Suprapubic skin (tissue), 4 donors: ENCODE data around the gene STX5. TPM values are rescaled to one million over a fixed set of nuclear protein-coding genes. Genes with fewer than 3 reads are reported as not detected.

Experiments used
- DNase-seq, 2 donors: peaks; one replicate each; pipeline ENCODE4 v3.0.0-alpha.2; 2019; ENCODE audit warnings: low spot score in 2 of 2
- H3K27ac ChIP-seq: fragments of 200-600 bp; sonication (generic); one replicate; pipeline ENCODE4 v1.5.1; 2019
- H3K27me3 ChIP-seq: fragments of 200-600 bp; sonication (generic); one replicate; pipeline ENCODE4 v1.5.1; 2019
- H3K36me3 ChIP-seq: fragments of 200-600 bp; sonication (generic); one replicate; pipeline ENCODE4 v1.5.1; 2019
- H3K4me1 ChIP-seq: fragments of 200-600 bp; sonication (generic); one replicate; pipeline ENCODE4 v1.5.1; 2019
- H3K4me3 ChIP-seq: fragments of 200-600 bp; sonication (generic); one replicate; pipeline ENCODE4 v1.5.1; 2019; ENCODE audit warnings: mild to moderate bottlenecking
- H3K9me3 ChIP-seq: fragments of 200-600 bp; sonication (generic); one replicate; pipeline ENCODE4 v1.5.1; 2019
- CTCF ChIP-seq, 2 donors: fragments of 200-600 bp in 1 of 2; fragments of 450-650 bp in 1 of 2; sonication (generic) in 1 of 2; IDR thresholded peaks; one replicate each; pipeline ENCODE4 v1.5.1; 2016 to 2019; ENCODE audit warnings: antibody characterized with exemption in 2 of 2, mild to moderate bottlenecking in 1 of 2, moderate library complexity in 1 of 2
- EP300 ChIP-seq: sonication (generic); formaldehyde crosslinking; IDR thresholded peaks from one replicate; pipeline ENCODE4 v1.6.1; 2017; ENCODE audit warnings: antibody characterized with exemption
- POLR2A ChIP-seq, 2 donors: fragments of 450-650 bp; IDR thresholded peaks; one replicate each; pipeline ENCODE4 v1.6.1; 2017; ENCODE audit warnings: antibody characterized with exemption in 2 of 2, mild to moderate bottlenecking in 2 of 2, moderate library complexity in 2 of 2
- POLR2AphosphoS5 ChIP-seq, 3 donors: sonication (generic); formaldehyde crosslinking; IDR thresholded peaks; one replicate each; pipeline ENCODE4 v1.6.1; 2017; ENCODE audit warnings: antibody characterized with exemption in 3 of 3
- WGBS: methylation state at CpG from one replicate; pipeline ENCODE4 v1.1.5; 2018; 5-methylcytosine and 5-hydroxymethylcytosine counted together
- total RNA-seq, 4 donors: library from RNA; depleted of rRNA; stranded (reverse); fragments of >200 nt; gene quantifications; one replicate each; pipeline ENCODE4 v1.1.0, GENCODE V29; 2016

Gene STX5
- total RNA-seq, 4 donors from 2014 or later, result 26.8 to 47.8 (median 43.2) TPM

DNA sequence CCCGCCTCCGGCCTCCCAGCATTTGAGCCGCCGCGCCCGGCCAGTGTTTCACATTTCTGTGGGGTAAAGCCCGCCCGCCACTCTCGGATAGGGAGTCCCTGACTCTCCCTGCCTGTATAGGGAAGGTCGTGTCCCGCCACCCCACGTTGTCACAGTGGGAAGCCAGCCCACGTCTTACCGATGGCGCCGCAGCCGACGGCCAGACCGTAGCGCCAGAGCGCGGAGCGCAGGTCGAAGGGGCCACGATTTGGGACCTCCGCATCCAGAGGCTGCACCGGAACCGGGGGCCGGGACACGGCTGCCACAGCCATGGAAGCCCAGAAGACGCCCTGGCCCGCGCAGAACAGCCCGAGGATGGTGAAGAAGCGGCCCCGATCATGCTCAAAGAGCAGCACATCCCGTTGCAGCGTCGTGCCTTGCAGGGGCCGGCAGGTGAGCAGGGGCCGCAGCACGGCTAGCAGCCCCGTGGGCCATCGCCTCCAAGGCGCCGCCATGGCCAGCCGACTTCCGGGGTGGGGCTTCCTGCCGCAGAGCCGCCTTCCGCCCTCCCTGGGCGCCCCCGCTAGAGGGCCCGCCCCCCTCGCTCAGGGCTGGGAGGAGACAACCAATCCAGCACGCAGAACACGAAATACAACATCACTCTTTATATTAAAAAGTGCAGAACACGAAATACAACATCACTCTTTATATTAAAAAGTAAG, 40.2 kb downstream of the STX5 start, which contains the start of gene TMEM223:
TSS of gene TMEM223 (minus strand) at position 506 of the 701 bp plus-strand sequence. CDS start at position 494, 12 bp downstream.
- Histone ChIP-seq H3K4me3 (peak within 1 kb of the TSS; percentile 92), H3K27me3 (no peaks in the 10 kb centered on the region), H3K36me3 (peaks cover 54% of the 10 kb centered on the region), H3K4me1 (peaks cover 48% of the 10 kb centered on the region), H3K27ac (peak within 1 kb of the TSS; percentile 91), H3K9me3 (no peaks in the 10 kb centered on the region)
- WGBS, result 3% methylated on average over 11 of the region's 58 CpGs
- peak; percentile 90 to 94 for DNase-seq
- TF ChIP-seq CTCF (IDR thresholded peaks at IDR 0.05) (no peak), POLR2AphosphoS5 (IDR thresholded peaks at IDR 0.05) (peak; percentile 35 to 80 (median 77)), POLR2A (IDR thresholded peaks at IDR 0.05) (peak in 1 of 2 donors; percentile 47), EP300 (no peak)

GRCh38 chr11:62789576-62789975, 42.3 kb downstream of the STX5 start:
- no peaks in the 10 kb centered on the region for H3K9me3 ChIP-seq
- H3K36me3 ChIP-seq, result peaks cover 37% of the 10 kb centered on the region
- H3K4me3 ChIP-seq, result no peak overlapping the region
- 59% methylated on average over 3 of the region's 3 CpGs for WGBS
- no peak for DNase-seq
- TF ChIP-seq POLR2A (IDR thresholded peaks at IDR 0.05), result no peak
- TF ChIP-seq POLR2AphosphoS5 (IDR thresholded peaks at IDR 0.05), result no peak
- no peak for TF ChIP-seq CTCF (IDR thresholded peaks at IDR 0.05)
- TF ChIP-seq EP300, result no peak
- no peaks in the 10 kb centered on the region for H3K27me3 ChIP-seq
- H3K27ac ChIP-seq, result no peak overlapping the region
- peaks cover 61% of the 10 kb centered on the region for H3K4me1 ChIP-seq

GRCh38 chr11:62788991-62789390, 42.9 kb downstream of the STX5 start:
- Histone ChIP-seq H3K27ac (no peak overlapping the region), H3K4me3 (no peak overlapping the region), H3K4me1 (peaks cover 61% of the 10 kb centered on the region), H3K27me3 (no peaks in the 10 kb centered on the region), H3K36me3 (peaks cover 31% of the 10 kb centered on the region), H3K9me3 (no peaks in the 10 kb centered on the region)
- WGBS, result 61% methylated on average over 5 of the region's 5 CpGs
- no peak for DNase-seq
- TF ChIP-seq POLR2A (IDR thresholded peaks at IDR 0.05) (no peak), POLR2AphosphoS5 (IDR thresholded peaks at IDR 0.05) (no peak), CTCF (IDR thresholded peaks at IDR 0.05) (no peak), EP300 (no peak)

DNA sequence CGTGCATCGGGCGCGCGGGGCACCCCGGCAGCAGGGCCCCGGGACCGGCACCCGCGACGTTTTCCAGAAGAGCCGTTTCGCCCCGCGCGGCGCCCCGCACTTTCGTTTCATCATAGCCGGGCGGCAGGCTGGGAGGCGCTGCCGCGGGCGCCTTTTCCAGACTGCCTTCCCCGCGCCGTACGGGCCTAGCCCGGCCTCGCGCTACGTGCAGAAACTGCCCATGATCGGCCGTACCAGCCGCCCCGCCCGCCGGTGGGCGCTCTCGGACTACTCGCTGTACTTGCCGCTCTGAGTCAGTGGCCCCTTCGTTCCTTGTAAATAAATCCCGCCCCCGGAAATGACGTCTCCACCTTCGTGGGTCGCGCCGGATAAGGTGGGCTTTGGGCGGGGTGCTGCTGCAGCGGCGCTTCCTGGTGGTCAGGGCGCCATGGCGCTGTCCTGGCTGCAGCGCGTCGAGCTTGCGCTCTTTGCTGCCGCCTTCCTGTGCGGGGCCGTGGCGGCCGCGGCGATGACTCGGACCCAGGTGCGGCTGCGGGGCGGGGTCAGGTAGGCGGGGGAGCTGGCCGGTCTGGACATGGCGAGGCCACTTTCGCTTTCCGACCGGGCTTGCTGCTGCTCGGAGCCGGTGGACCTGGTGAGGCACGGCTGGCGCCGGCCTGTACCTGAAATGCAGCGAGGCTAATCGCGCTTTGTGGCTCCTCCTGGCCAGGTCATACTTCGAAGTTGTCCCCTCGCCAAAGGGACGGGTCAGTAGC, 44.7 kb downstream of the STX5 start, which contains the start of gene TMEM179B:
TSS of gene TMEM179B (plus strand) at position 398 of the 755 bp plus-strand sequence. CDS start at position 428, 30 bp downstream.
- TF ChIP-seq POLR2AphosphoS5 (IDR thresholded peaks at IDR 0.05) (peak; percentile 94 to 97 (median 97)), EP300 (no peak), CTCF (IDR thresholded peaks at IDR 0.05) (peak; percentile 29 to 37), POLR2A (IDR thresholded peaks at IDR 0.05) (peak; percentile 56 to 93)
- peaks cover 51% of the 10 kb centered on the region for H3K4me1 ChIP-seq
- WGBS, result under 1% methylated on average over 22 of the region's 88 CpGs
- peak within 1 kb of the TSS; percentile 95 for H3K27ac ChIP-seq
- no peaks in the 10 kb centered on the region for H3K9me3 ChIP-seq
- peak within 1 kb of the TSS; percentile 84 for H3K4me3 ChIP-seq
- peaks cover 24% of the 10 kb centered on the region for H3K36me3 ChIP-seq
- peak; percentile 99 to 100 for DNase-seq
- H3K27me3 ChIP-seq, result no peaks in the 10 kb centered on the region
